K562 (cell line): ENCODE results near the gene SCGB1A1. TPM values are rescaled to one million over a fixed set of nuclear protein-coding genes. Genes with fewer than 3 reads are reported as not detected.

Experiments
- CAMTA2 ChIP-seq: fragments of 250-450 bp; sonication (Bioruptor Pico); conservative IDR thresholded peaks from 2 replicates; pipeline ENCODE4 v1.5.1; 2022
- MAFG ChIP-seq: fragments of 450-650 bp; conservative IDR thresholded peaks from 2 replicates; pipeline ENCODE4 v1.6.1; 2016; ENCODE audit warnings: missing genetic modification characterization, missing compliant biosample characterization
- MBD2 ChIP-seq: sonication (generic); IDR thresholded peaks from 2 replicates; pipeline ENCODE4 v1.6.1; 2016; ENCODE audit warnings: low read depth, borderline replicate concordance
- RBM17 ChIP-seq: fragments of 200-400 bp; formaldehyde crosslinking; IDR thresholded peaks from 2 replicates; pipeline ENCODE4 v1.6.1; 2017; ENCODE audit warnings: low read depth, mild to moderate bottlenecking, low read length, borderline replicate concordance
- RERE ChIP-seq: sonication (generic); formaldehyde crosslinking; IDR thresholded peaks from 2 replicates; pipeline ENCODE4 v1.8.0; 2023; ENCODE audit warnings: missing genetic modification reagents, mild to moderate bottlenecking, borderline replicate concordance
- SIN3B ChIP-seq: fragments of 450-650 bp; IDR thresholded peaks from 2 replicates; pipeline ENCODE4 v1.6.1; 2017; ENCODE audit warnings: low read depth, mild to moderate bottlenecking, moderate library complexity
- SLC30A9 ChIP-seq: fragments of 250-450 bp; sonication (Bioruptor Pico); IDR thresholded peaks from 2 replicates; pipeline ENCODE4 v1.8.0; 2022; ENCODE audit warnings: mild to moderate bottlenecking, moderate library complexity
- TCF7L2 ChIP-seq: fragments of 150-350 bp; IDR thresholded peaks from 2 replicates; pipeline ENCODE4 v1.6.1; 2016; ENCODE audit warnings: low read depth, mild to moderate bottlenecking, low read length, moderate library complexity
- ZNF551 ChIP-seq: fragments of 250-450 bp; sonication (Bioruptor Pico); IDR thresholded peaks from 2 replicates; pipeline ENCODE4 v1.5.0; 2021; ENCODE audit warnings: mild to moderate bottlenecking, moderate library complexity
- polyA plus RNA-seq, 8 experiments: library from polyadenylated mRNA; depleted of rRNA in 4 of 8; stranded (reverse) in 5 of 8; unstranded in 3 of 8; fragments of >200 nt; fragmentation: Nextera tagmentation in 2 of 8; fragmentation: Illumina TruSeq in 1 of 8; extraction: Ambion mirVana in 2 of 8; extraction: Trizol in 1 of 8; gene quantifications; 2 replicates each; pipeline versions ENCODE4 v1.2.1 to v1.2.3, GENCODE V29; 2011 to 2014; ENCODE audit warnings: inconsistent platforms in 1 of 8, missing spikeins in 1 of 8
- total RNA-seq, 7 experiments: library from RNA; depleted of rRNA in 6 of 7; stranded (reverse); fragments of >200 nt in 6 of 7; fragmentation: Illumina TruSeq in 2 of 7; extraction: Trizol in 2 of 7; gene quantifications; 2 replicates each; pipeline versions ENCODE4 v1.2.1 to v1.2.3, GENCODE V29; 2011 to 2021; ENCODE audit warnings: low replicate concordance in 1 of 7

The SCGB1A1 gene
- total and polyA plus RNA-seq, 9 of the 15 experiments (the other 6 are each of a cell fraction or from before 2014, with no cell fraction given), result 0.55 TPM; not detected in 8

- TF ChIP-seq MAFG (tag) (no peak), SIN3B (no peak), MBD2 (no peak), ZNF551 (no peak), RERE (CRISPR knock-in tag) (no peak), SLC30A9 (CRISPR knock-in tag) (no peak), TCF7L2 (no peak), CAMTA2 (CRISPR knock-in tag) (no peak), RBM17 (no peak)
Observed at GRCh38 chr11:62402226-62402959, 16.4 kb upstream of the SCGB1A1 start (continued).
